Stimulated activated naive CD8-positive, alpha-beta T cell treated with anti-CD3 and anti-CD28 coated beads, Interleukin-15, amount 100 ng/mL, for 72 hours (primary cell): ENCODE results near the gene ALPK1.
A peak's percentile ranks its signal among the peaks of the same experiment; 100 is the strongest.

Source experiments
- ATAC-seq: fragments of 150-1000 bp; cut with Tn5 transposase; 2 replicates; pipeline ENCODE4 v1.10.0; 2021; ENCODE audit warnings: mild to moderate bottlenecking, moderate library complexity
- DNase-seq, 2 donors: peaks; one replicate each; pipeline ENCODE4 v3.0.0; 2021 to 2022
- H3K27ac Mint-ChIP-seq, 2 donors: one replicate each; pipeline ENCODE4 v1.8.0; 2022; ENCODE audit warnings: mild to moderate bottlenecking in 2 of 2, mixed read lengths in 2 of 2, moderate library complexity in 2 of 2
- H3K27me3 Mint-ChIP-seq: one replicate; pipeline ENCODE4 v1.8.0; 2022; ENCODE audit warnings: mixed read lengths
- H3K4me1 Mint-ChIP-seq: one replicate; pipeline ENCODE4 v1.8.0; 2022; ENCODE audit warnings: mild to moderate bottlenecking, mixed read lengths
- H3K4me3 Mint-ChIP-seq, 2 donors: one replicate each; pipeline ENCODE4 v1.8.0; 2022; ENCODE audit warnings: mild to moderate bottlenecking in 2 of 2, mixed read lengths in 2 of 2, moderate library complexity in 1 of 2
- H3K9me3 Mint-ChIP-seq, 2 donors: one replicate each; pipeline ENCODE4 v1.8.0; 2022; ENCODE audit warnings: mixed read lengths in 2 of 2

ALPK1 gene

GRCh38 chr4:112296949-112297880, at the start of gene ALPK1:
Gene ALPK1 (plus strand): TSS chr4:112297369.
- Mint-ChIP-seq H3K27ac (peak within 1 kb of the TSS; percentile 94 to 96), H3K27me3 (no peaks in the 10 kb centered on the region), H3K4me3 (peak within 1 kb of the TSS; percentile 80 to 93), H3K9me3 (peaks cover 0 to 13% of the 10 kb centered on the region in 2 donors), H3K4me1 (peaks cover 17% of the 10 kb centered on the region)
- DNase-seq (no peak), ATAC-seq (peak; percentile 90)

- Mint-ChIP-seq H3K27me3 (no peaks in the 10 kb centered on the region), H3K27ac (no peak overlapping the region), H3K4me3 (no peak overlapping the region), H3K4me1 (peaks cover 11% of the 10 kb centered on the region), H3K9me3 (no peaks in the 10 kb centered on the region)
- ATAC-seq: peak; percentile 48
- DNase-seq: no peak
Observed at GRCh38 chr4:112251019-112251643, 46.0 kb upstream of the ALPK1 start.

- H3K27me3 Mint-ChIP-seq: no peaks in the 10 kb centered on the region
- no peaks in the 10 kb centered on the region for H3K9me3 Mint-ChIP-seq
- no peak overlapping the region for H3K27ac Mint-ChIP-seq
- no peak for DNase-seq
- peaks cover 11% of the 10 kb centered on the region for H3K4me1 Mint-ChIP-seq
- no peak for ATAC-seq
- no peak overlapping the region for H3K4me3 Mint-ChIP-seq
Observed at GRCh38 chr4:112252234-112252633, 44.9 kb upstream of the ALPK1 start.

- ATAC-seq: no peak
Observed at GRCh38 chr4:112253382-112254000, 43.7 kb upstream of the ALPK1 start.

GRCh38 chr4:112257098-112257497, 40.1 kb upstream of the ALPK1 start:
- Mint-ChIP-seq H3K27me3 (no peaks in the 10 kb centered on the region), H3K4me3 (no peak overlapping the region), H3K9me3 (no peaks in the 10 kb centered on the region), H3K27ac (no peak overlapping the region), H3K4me1 (peaks cover 5% of the 10 kb centered on the region)
- no peak for ATAC-seq
- no peak for DNase-seq

More at GRCh38 chr4:112253382-112254000, 43.7 kb upstream of the ALPK1 start:
- Mint-ChIP-seq H3K4me1 (peaks cover 11% of the 10 kb centered on the region), H3K27me3 (no peaks in the 10 kb centered on the region), H3K9me3 (no peaks in the 10 kb centered on the region), H3K27ac (no peak overlapping the region), H3K4me3 (no peak overlapping the region)
- DNase-seq: no peak

GRCh38 chr4:112266823-112267222, 30.3 kb upstream of the ALPK1 start:
- H3K4me3 Mint-ChIP-seq: peak overlapping the region in 1 of 2 donors; percentile 38

GRCh38 chr4:112270051-112270450, 27.1 kb upstream of the ALPK1 start:
- H3K27me3 Mint-ChIP-seq: no peaks in the 10 kb centered on the region
- H3K27ac Mint-ChIP-seq: peak overlapping the region; percentile 81 to 99
- H3K4me3 Mint-ChIP-seq: peak overlapping the region in 1 of 2 donors; percentile 13
- peaks cover 54% of the 10 kb centered on the region for H3K4me1 Mint-ChIP-seq
- H3K9me3 Mint-ChIP-seq: peaks cover 0 to 14% of the 10 kb centered on the region in 2 donors
- DNase-seq: no peak
- no peak for ATAC-seq

More at GRCh38 chr4:112266823-112267222, 30.3 kb upstream of the ALPK1 start:
- DNase-seq (no peak), ATAC-seq (no peak)
- Mint-ChIP-seq H3K4me1 (peaks cover 27% of the 10 kb centered on the region), H3K27me3 (no peaks in the 10 kb centered on the region), H3K9me3 (peaks cover 0 to 10% of the 10 kb centered on the region in 2 donors), H3K27ac (no peak overlapping the region)

GRCh38 chr4:112270640-112271421, 26.3 kb upstream of the ALPK1 start:
- no peaks in the 10 kb centered on the region for H3K27me3 Mint-ChIP-seq
- peaks cover 0 to 14% of the 10 kb centered on the region in 2 donors for H3K9me3 Mint-ChIP-seq
- ATAC-seq (peak; percentile 84), DNase-seq (peak in 1 of 2 donors; percentile 40)
- peak overlapping the region in 1 of 2 donors; percentile 71 for H3K4me3 Mint-ChIP-seq
- peaks cover 58% of the 10 kb centered on the region for H3K4me1 Mint-ChIP-seq
- H3K27ac Mint-ChIP-seq: peak overlapping the region; percentile 81 to 99

- Mint-ChIP-seq H3K27me3 (no peaks in the 10 kb centered on the region), H3K4me1 (peaks cover 64% of the 10 kb centered on the region), H3K9me3 (peaks cover 0 to 14% of the 10 kb centered on the region in 2 donors), H3K4me3 (no peak overlapping the region), H3K27ac (peak overlapping the region in 1 of 2 donors; percentile 99)
- DNase-seq (no peak), ATAC-seq (no peak)
Observed at GRCh38 chr4:112272292-112272691, 24.9 kb upstream of the ALPK1 start.

GRCh38 chr4:112274959-112275358, 22.2 kb upstream of the ALPK1 start:
- DNase-seq (no peak), ATAC-seq (no peak)
- H3K4me3 Mint-ChIP-seq: peak overlapping the region in 1 of 2 donors; percentile 62
- H3K27me3 Mint-ChIP-seq: no peaks in the 10 kb centered on the region
- peaks cover 83% of the 10 kb centered on the region for H3K4me1 Mint-ChIP-seq
- peaks cover 0 to 14% of the 10 kb centered on the region in 2 donors for H3K9me3 Mint-ChIP-seq
- peak overlapping the region in 1 of 2 donors; percentile 59 for H3K27ac Mint-ChIP-seq

GRCh38 chr4:112276113-112276512, 21.1 kb upstream of the ALPK1 start:
- peak overlapping the region in 1 of 2 donors; percentile 49 for H3K4me3 Mint-ChIP-seq
- DNase-seq (no peak), ATAC-seq (no peak)
- H3K4me1 Mint-ChIP-seq: peaks cover 81% of the 10 kb centered on the region
- H3K27ac Mint-ChIP-seq: peak overlapping the region in 1 of 2 donors; percentile 15
- H3K27me3 Mint-ChIP-seq: no peaks in the 10 kb centered on the region
- H3K9me3 Mint-ChIP-seq: peaks cover 0 to 9% of the 10 kb centered on the region in 2 donors

- H3K4me1 Mint-ChIP-seq: peaks cover 81% of the 10 kb centered on the region
- H3K4me3 Mint-ChIP-seq: peak overlapping the region in 1 of 2 donors; percentile 35
Observed at GRCh38 chr4:112277220-112277619, 19.9 kb upstream of the ALPK1 start.

GRCh38 chr4:112277705-112278448, 19.3 kb upstream of the ALPK1 start:
- Mint-ChIP-seq H3K27me3 (no peaks in the 10 kb centered on the region), H3K9me3 (peaks cover 0 to 16% of the 10 kb centered on the region in 2 donors), H3K4me3 (peak overlapping the region in 1 of 2 donors; percentile 39), H3K4me1 (peaks cover 84% of the 10 kb centered on the region), H3K27ac (no peak overlapping the region)
- DNase-seq (no peak), ATAC-seq (no peak)

More at GRCh38 chr4:112277220-112277619, 19.9 kb upstream of the ALPK1 start:
- no peaks in the 10 kb centered on the region for H3K27me3 Mint-ChIP-seq
- peaks cover 0 to 10% of the 10 kb centered on the region in 2 donors for H3K9me3 Mint-ChIP-seq
- ATAC-seq: no peak
- DNase-seq: no peak
- no peak overlapping the region for H3K27ac Mint-ChIP-seq
